HG02884 (cell line): Measurements from ENCODE around the gene OPRL1.

ENCODE experiments used
- ATAC-seq: cut with Tn5 transposase; IDR thresholded peaks from one replicate; pipeline ENCODE4 v1.9.1; 2021; ENCODE audit warnings: mild to moderate bottlenecking, moderate library complexity; ENCODE audit not compliant: unreplicated experiment

The OPRL1 gene

DNA sequence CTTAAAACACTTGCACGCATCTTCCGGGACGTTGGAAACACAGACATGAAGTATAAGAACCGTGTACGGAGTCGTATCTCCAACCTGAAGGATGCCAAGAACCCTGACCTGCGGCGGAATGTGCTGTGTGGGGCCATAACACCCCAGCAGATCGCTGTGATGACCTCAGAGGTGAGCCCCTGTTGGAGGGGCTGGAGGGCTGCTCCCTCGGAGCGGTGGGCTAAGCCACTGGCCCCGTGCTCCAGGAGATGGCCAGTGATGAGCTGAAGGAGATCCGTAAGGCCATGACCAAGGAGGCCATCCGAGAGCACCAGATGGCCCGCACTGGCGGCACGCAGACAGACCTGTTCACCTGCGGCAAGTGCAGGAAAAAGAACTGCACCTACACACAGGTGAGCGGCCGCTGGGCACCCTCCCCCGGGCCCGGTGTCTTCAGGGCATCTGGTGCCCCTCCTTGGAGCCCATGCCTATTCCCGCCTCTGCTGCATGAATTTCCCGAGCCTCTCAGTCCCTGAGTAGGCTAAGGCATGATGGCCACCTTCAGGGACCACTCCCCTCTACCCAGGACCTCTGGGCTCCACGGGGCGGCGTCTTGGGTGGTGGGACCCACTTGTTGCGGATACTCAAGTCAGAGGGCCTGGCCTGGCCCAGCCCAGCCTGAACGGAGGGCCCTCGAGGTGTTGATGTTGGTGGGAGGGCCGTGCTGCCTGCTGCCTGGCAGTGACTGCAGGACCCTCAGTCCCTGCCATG, 9.5 kb upstream of the OPRL1 start:
- no peak for ATAC-seq

DNA sequence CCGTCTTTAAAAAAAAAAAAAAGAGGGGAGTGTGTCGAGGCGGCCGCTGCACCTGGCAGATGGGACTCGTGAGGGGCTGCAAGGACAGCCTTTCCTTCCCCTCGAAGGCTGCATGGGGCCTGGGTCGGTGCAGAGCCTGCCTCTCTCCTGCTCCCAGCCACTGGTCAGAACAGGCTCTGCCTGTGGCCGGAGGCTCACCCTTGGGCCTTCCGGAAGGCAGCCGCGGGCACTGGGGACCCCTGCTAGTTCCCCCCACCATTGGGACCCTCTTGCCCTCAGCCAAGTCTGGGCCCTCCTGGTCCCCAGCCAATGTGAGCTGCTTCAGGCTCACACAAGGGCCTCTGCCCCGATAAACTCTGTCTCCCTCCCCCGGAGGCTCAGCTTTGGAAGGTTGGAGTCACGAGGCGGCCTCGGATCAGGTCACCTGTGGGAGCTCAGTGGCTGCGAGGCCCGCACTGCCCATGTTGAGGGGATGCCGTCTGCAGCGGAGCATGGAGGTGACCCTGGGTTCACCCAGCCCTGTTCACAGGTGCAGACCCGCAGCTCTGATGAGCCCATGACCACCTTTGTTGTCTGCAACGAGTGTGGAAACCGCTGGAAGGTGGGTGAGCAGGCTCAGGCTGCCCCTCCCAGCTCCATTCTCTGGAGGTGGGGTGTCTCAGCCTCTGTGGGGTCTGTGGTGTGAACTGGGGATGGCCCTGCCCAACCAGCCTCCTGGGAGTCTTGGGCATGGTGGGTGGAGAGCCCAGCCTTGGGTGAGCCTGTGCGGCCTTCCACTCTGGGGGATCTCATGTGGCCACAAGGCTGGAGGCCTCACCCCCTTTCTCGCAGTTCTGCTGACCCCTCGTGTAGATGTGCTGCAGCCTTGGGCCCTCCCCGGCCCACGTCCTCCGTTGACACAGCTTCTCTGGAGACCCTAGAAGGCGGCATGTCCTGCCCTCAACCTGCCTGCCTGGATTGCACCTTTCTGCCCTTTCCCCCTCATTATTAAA, 8.2 kb upstream of the OPRL1 start:
- no peak for ATAC-seq

DNA sequence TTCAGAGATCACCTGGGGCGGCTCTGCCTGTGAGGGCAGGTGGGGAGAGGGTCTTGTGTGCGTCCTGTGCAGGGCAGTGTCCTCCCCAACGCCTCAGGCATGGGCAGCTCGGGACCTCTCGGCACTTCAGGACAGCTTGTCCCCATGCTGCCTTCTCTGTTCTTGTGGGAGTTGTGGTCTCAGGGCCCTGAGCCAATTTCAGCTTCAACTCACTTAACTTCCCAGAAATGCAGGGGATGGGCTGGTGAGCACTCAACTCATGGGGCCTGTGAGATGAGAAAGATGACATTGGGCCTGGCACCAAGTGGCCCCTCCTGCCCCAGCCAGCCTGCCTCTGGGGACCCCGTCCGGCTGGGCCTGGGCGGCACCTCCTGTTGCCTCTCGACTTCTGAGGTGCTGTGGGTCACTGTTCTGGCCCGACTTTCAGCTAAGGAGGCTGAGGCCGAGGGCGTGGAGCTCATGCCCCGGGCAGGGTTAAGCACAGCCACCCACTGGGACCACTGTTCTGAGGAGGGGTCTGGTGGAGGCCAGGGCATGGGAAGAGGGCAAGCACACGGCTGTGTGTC, 7.3 kb upstream of the OPRL1 start:
- ATAC-seq = no peak

DNA sequence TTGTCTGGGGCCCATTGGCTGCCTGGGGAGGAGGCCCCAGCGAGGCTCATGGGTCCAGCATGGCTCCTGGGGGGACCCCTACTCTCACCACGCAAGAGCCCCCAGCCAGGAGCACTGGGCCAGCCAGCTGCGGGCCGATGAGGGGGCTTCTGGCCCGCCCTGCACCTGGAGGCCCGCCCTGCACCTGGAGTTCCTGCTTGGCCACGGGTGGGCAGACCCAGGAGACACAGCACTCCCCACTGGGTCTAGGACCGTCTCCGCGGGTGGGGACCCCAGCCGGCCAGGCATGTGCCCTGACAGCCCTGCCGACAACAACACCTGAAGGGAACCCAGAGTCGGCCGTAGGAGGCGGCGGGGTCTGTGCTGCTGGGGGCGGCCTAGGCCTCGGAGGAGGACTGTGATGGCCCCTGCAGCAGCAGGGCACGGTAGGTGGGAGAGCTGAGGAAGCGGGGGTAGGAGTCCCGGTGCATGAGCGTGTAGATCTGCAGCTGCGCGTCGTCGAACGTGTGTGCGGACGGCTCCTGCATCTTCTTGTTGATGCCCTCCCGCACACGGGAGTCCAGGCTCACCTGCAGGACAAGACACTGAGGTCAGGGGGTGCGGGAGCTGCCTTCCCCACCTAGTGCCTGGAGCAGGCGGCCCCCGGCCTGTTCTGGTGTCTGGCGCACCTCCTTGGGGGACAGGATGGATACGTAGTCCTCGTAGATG, 6.3 kb upstream of the OPRL1 start:
- no peak for ATAC-seq

DNA sequence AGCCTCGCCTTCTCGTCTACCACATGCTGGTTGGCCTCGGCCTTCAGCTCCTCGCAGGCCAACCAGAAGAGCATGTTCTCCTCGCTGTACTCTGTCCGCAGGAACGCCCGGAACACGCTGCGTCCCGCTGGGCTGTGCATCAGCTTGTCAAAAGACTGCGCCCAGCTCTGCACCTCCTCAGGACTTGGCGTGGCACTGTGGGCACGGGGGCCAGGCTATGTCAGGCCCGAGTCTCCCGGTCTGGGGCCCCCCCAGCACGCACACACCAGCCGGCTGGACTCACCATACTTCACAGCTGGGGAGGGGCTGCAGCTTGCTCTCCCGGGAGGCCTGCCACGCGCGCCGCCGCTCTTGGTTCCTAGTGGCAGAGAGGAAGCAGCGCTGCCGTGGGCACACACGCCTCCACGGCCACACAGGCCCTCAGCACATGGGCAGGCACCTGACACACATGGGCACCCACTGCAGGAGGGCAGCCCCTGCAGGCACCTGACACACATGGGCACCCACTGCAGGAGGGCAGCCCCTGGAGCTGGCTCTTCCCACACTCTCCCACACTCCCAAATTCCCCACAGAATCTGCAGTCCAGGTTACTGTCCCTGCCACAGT, 5.6 kb upstream of the OPRL1 start:
- no peak for ATAC-seq

DNA sequence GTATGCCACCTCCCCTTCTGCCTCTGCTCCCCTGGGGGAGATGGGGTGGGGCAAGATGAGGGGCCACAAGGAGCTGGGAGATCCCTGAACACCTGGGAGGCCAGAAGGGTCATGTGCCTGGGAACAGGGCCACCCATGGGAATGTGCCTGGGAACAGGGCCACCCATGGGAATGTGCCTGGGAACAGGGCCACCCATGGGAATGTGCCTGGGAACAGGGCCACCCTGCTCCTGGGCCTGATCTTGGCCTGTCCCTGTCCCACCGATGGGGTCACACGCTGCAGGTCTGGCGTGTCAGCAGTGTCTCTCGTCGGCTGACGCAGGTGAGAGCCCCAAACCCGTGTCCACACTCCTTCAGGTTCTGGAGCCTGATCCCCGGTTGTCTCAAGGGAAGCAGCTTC, 4.9 kb upstream of the OPRL1 start:
- ATAC-seq = no peak

DNA sequence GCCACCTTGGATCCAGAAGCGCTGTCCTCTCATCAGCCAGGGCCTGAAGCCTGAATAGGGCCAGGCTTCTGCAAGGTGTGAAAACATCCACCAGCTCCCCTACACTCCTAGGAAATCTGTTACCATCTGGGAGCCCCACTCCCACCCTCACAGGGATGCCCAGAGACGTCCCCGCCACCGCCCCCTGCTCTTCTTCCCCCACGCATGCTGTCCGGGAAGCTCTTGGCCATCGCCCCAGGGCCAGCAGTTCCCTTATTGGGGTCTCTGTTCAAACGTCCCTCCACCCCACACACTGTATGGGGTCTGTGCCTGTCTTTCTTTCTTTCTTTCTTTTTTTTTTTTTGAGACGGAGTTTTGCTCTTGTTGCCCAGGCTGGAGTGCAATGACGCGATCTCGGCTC, 4.3 kb upstream of the OPRL1 start:
- ATAC-seq = no peak

DNA sequence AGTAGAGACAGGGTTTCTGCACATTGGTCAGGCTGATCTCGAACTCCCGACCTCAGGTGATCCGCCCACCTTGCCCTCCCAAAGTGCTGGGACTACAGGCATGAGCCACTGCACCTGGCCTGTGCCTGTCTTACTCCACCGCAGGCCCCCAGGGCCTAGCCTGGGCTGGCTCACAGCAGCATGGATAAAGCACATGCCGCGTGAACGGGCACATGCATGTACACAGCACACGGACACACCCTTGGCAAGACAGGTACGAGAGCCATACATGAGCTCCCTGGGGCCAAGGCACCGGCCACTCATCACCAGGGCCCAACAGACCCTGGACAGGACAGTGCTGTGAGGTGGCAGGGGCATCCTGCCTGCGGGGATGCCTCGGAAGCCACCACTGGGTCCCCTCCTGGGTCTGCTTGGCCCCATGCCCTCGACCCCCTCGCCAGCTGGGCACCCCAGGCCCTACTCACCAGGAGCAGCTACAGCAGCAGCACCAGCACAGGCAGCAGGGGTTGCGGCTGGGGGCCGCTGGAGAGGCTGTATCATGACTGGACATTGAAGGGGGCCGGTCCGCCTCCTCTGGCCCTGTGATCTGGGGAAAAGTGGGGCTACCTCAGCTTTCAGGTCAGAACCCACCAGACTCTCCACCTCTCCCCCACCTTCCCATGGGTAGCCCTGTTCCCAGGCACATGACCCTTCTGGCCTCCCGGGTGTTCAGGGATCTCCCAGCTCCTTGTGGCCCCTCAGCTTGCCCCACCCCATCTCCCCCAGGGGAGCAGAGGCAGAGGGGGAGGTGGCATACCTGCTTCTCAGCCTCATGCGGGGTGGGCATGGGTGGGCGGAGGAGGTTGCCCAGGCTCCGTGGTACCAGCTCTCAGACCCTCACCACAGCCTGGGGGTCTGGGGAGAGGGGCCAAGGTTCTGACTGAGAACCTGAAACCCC, 3.6 kb upstream of the OPRL1 start:
- ATAC-seq = no peak

DNA sequence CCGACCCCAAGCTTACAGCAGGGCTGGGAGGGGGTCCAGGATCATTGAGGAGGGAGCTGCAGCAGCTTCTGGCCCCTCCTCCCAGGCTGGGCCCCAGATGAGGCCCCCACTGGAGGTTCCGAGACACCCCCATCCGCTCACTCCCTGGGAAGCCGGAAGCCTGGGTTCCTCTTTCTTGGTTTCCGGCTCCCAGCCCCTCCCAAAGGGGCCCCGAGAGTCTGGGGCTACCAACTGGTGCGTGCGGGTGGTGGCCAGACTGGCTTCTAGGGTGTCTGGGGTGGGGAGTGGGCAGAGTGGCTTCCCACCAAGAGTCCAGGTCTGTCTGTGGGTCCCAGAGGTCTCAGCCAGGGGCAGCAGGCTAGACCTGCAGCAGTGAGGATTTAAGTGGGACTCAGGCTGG, 2.8 kb upstream of the OPRL1 start:
- no peak for ATAC-seq

DNA sequence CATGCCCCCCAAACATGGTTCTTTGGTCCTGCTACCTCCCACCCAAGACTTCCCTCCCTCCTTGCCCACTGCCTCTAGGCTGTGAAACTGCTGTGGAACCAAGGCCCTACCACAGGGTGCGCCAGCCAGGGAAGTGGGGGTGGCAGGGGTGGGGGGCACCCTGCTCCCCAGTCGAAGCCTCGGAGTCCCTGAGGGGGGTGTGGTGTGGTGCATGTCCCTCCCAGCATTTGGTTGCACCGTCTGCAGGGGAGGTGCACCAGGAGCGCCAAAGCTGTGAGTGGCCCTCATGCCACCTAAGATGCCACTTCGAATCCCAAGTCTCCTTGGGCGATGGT, 2.4 kb upstream of the OPRL1 start:
- ATAC-seq = no peak

DNA sequence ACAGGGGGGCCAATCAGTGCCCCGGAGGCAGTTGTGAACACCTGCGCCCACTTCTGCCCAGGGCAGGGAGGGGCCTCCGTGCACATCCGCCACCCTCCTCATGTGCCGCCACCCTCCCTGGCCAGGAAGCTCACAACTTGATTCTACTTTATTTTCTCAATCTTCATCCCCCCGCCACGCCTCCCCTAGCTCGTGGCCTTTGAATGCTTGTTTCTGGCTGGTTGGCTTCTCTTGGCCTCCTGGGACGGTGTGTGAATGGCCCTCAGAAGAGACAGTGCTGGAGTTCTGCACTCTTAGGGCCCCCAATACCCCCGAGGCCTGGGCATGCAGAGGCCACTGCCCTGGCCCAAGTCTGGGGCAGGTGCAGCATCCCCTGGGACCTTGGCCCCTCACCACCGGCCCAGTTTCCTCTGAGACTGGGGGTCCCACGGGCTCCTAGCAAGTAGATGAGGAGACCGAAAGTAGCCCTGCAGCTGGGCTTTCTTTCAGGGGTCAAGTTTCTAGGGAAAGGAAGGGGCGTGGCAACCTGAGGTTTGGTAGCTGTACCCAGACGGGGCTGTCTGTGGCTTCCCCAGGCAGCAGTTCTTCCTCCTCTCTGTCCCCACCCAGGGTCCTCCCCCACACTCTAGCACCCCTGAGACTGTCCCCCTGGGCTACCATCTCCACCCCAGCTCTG, 1.9 kb upstream of the OPRL1 start:
- ATAC-seq = no peak

DNA sequence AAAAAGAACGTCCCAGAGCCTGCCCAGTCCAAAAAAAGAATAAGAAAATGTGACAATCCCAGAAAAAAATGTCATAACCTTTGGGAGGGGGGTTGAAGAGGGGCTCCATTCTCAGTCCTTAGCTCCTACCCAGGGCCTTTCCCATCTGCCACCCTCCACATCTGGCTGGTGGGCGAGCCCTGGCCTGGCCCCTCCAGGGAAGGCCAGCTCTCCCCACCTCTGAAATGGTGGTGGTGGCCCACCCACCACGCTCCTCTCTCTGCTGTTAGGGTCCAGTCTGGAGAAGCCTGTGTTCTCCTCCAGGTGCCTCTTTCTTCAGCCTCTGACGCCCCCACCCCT, 979 bp upstream of the OPRL1 start:
- ATAC-seq = no peak

DNA sequence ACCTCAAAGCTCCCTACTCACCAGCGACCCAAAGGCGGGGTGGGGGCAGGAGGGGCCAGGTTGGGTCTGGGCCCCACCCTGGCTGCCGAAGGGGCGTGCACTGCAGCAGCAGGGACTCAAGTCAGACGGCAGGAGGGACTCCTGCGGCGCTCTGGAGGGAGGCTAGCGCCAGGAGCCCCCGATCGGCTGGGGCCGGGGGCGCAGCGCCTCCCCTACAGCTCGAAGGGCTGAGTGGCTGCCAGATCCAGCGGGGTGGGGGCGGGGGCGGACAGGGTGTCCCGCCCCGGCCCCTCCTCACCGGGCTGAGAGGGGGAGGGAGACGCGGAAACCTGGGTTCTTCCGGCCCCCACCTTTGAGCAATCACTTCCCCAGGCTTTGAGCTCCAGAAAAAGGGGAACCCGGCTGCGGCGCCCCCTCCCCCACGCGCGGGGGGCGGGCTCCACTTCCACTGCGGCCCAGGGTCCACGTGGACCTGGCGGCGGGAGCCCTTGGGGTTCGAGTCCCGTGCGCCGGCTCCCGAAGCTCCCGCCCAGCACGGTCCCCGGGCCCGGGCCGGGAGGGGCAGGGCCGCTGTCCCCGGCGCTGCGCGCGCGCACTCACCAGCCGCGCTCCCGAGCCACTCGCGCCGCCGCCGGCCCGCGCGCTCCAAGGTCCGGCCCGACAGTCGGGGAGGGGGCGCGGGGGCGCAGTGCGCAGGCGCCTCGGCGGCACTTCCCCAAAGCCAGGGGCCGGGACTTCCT, 439 bp upstream of the OPRL1 start, which contains the start of gene RGS19:
RGS19 (minus strand) TSS at position 246 of the 740 bp plus-strand sequence. CDS start 2,632 bp downstream, outside the sequence.
- no peak for ATAC-seq

DNA sequence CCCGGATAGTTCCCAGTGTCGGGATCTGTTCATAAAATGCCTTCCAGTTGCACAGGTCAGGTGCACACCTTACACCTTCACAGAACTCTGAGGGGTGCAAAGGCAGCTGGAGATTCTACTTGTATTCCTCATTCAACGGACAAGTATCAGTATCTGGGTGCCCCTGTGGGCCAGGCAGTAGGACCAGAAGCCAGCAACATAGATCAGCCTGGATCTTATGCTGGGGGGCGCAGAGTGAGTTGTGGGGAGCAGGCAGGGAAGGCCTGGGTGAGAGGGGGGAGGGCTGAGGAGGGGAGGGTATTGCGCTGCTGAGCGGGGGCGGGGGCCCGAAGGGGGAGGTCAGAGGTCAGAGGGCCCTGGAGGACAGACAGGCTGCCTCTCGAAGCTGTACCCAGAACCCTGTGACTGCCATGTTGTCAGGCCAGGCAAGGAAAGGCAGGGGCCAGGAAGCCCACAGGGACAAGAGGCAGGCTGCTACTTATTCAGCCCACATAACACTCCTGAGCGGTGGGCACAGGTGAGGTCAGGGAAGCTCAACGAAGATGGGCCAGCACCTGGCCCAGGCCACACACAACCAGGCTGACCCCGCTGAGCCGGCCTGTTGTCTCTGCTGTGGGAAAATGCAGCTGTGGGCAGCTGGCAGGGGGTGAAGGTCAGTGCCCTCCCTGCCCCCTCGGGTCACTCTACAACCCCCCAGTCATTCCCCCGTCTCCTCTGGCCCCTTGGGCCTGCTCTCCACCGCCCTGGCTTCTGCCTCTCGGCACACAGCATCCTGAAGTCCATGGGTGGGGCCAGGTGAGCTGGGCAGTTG, 1.1 kb downstream of the OPRL1 start:
- ATAC-seq = no peak

DNA sequence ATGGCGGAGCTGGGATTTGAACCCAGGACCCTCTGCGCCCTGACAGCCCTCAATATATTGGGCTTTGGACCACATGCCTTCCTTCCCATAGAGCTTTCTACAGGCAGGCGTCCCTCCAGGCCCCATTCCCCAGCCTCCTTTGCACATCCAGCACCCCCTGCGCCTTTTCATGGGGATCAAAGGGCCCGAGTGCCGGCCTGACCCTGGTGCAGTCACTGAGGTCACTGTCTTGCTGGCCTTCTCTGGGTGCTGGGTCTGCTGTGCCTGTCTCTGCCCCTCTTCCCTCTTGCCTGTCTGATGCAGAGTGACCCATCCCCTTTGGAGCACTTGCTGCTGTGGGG, 1.7 kb downstream of the OPRL1 start:
- ATAC-seq = no peak

DNA sequence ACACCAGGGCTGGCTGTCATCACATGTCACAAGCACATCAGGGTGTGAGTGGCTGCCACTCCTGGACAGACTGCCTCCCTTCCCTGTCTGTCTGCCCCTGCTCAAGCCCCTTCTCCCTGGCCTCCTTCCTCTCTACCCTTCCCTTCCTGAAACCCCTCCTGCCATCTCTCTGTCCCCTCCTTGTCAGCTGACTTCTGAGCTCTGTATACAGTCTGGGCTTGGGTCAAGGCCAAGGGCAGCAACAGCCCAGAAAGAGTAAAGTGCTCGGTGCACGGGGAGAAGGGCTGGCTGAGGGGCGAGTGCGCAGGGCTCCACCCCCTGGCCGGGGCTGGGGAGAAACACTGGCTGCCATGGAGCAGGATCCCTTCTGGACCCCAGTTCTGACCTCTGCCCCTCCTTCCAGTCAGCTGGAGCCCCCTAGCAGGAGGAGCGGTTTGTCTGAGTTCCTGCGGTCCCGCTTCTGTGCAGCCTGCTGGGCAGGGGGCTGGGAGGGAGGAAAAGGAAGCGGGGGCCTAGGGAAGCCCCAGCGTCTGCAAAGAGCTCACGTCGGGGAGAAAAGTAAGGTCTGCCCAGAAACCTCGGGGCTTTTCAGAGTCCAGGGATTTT, 2.3 kb downstream of the OPRL1 start:
- ATAC-seq = no peak

DNA sequence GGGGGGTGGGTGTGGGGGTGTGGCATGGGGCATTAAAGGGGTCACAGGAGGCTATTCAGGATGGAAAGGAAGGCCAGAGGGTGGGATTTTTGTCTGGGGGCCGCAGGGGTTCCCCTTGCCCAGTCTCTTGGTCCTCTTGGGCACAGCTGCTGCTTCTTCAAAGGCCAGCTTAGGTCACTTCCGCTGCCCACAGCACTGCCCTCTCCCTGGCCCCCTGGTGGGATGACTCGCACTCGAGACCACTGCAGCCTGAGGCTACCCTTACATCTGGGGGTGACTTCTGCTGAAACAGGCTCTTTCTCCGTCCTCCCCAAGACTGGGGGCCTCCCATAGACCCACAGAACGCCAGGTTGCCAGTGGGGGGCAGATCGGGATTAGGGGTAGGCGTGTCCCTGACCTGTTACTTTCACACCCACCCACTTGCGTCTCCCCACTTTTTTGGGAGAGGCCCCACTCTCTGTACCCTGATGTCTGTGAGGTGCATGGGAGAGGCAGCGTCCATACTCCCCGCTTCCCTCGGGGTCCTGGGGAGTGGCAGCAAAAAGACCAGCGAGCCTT, 3.0 kb downstream of the OPRL1 start:
- no peak for ATAC-seq
